HepG2 (cell line): ENCODE data around the gene CHST12. TPM values are rescaled to one million over a fixed set of nuclear protein-coding genes. Genes with fewer than 3 reads are reported as not detected.

ENCODE experiments used
- AGO2 ChIP-seq: fragments of 200-400 bp; formaldehyde crosslinking; optimal IDR thresholded peaks from 2 replicates; pipeline ENCODE3; 2017; ENCODE audit warnings: mild to moderate bottlenecking, low read depth, low read length, moderate library complexity
- ATRX ChIP-seq: sonication (generic); formaldehyde crosslinking; IDR thresholded peaks from 2 replicates; pipeline ENCODE4 v1.4.0; 2020; ENCODE audit warnings: missing genetic modification reagents, borderline replicate concordance
- CBX5 ChIP-seq: sonication (generic); formaldehyde crosslinking; IDR thresholded peaks from 2 replicates; pipeline ENCODE4 v1.4.0; 2020; ENCODE audit warnings: missing genetic modification reagents, borderline replicate concordance
- CENPT ChIP-seq: sonication (generic); formaldehyde crosslinking; IDR thresholded peaks from 2 replicates; pipeline ENCODE4 v1.8.0; 2022; ENCODE audit warnings: low read depth, mild to moderate bottlenecking, moderate library complexity, missing genetic modification reagents
- HNRNPUL1 ChIP-seq: fragments of 200-400 bp; formaldehyde crosslinking; IDR thresholded peaks from 2 replicates; pipeline ENCODE4 v1.6.1; 2017; ENCODE audit warnings: low read depth, mild to moderate bottlenecking, low read length, moderate library complexity
- IRF2 ChIP-seq: IDR thresholded peaks from 2 replicates; pipeline ENCODE4 v1.6.1; 2018; ENCODE audit warnings: missing genetic modification reagents, missing compliant biosample characterization
- MED1 ChIP-seq: sonication (generic); formaldehyde crosslinking; IDR thresholded peaks from 2 replicates; pipeline ENCODE4 v1.4.0; 2020; ENCODE audit warnings: missing genetic modification reagents
- POLR2AphosphoS2 ChIP-seq: IDR thresholded peaks from 2 replicates; pipeline ENCODE4 v1.6.1; 2011; ENCODE audit warnings: low read depth, low read length, improper control_type of control experiment
- RARG ChIP-seq: sonication (generic); formaldehyde crosslinking; IDR thresholded peaks from 2 replicates; pipeline ENCODE4 v1.4.0; 2020; ENCODE audit warnings: low read depth, mild to moderate bottlenecking, missing genetic modification reagents
- SCMH1 ChIP-seq: sonication (generic); formaldehyde crosslinking; IDR thresholded peaks from 2 replicates; pipeline ENCODE4 v1.9.0; 2021; ENCODE audit warnings: missing genetic modification reagents, mild to moderate bottlenecking, borderline replicate concordance
- SMYD3 ChIP-seq: sonication (generic); formaldehyde crosslinking; IDR thresholded peaks from 2 replicates; pipeline ENCODE4 v1.8.1; 2023; ENCODE audit warnings: mild to moderate bottlenecking, missing genetic modification reagents
- TCF7 ChIP-seq: sonication (generic); IDR thresholded peaks from 2 replicates; pipeline ENCODE4 v1.6.1; 2016; ENCODE audit warnings: antibody characterized with exemption, low read depth
- TOE1 ChIP-seq: sonication (generic); formaldehyde crosslinking; IDR thresholded peaks from 2 replicates; pipeline ENCODE4 v1.4.0; 2020; ENCODE audit warnings: mild to moderate bottlenecking, missing genetic modification reagents
- ZMYM3 ChIP-seq: sonication (generic); formaldehyde crosslinking; IDR thresholded peaks from 2 replicates; pipeline ENCODE4 v1.5.1; 2020; ENCODE audit warnings: mild to moderate bottlenecking, missing genetic modification reagents
- ZNF34 ChIP-seq: sonication (generic); formaldehyde crosslinking; IDR thresholded peaks from 2 replicates; pipeline ENCODE4 v1.4.0; 2020; ENCODE audit warnings: mild to moderate bottlenecking, missing genetic modification reagents, borderline replicate concordance
- ZNF510 ChIP-seq: sonication (generic); formaldehyde crosslinking; IDR thresholded peaks from 2 replicates; pipeline ENCODE4 v1.4.0; 2020; ENCODE audit warnings: low read depth, mild to moderate bottlenecking, missing genetic modification reagents
- ZNF589 ChIP-seq: sonication (generic); formaldehyde crosslinking; conservative IDR thresholded peaks from 2 replicates; pipeline ENCODE4 v1.8.0; 2022; ENCODE audit warnings: mild to moderate bottlenecking, moderate library complexity, missing genetic modification reagents
- polyA plus RNA-seq, 8 experiments: library from polyadenylated mRNA; depleted of rRNA in 3 of 8; stranded (reverse) in 7 of 8; unstranded in 1 of 8; fragments of >200 nt; fragmentation: Illumina TruSeq in 4 of 8; extraction: Trizol in 4 of 8; gene quantifications; 2 replicates each; pipeline versions ENCODE4 v1.2.1 to v1.2.3, GENCODE V29; 2011 to 2016; ENCODE audit warnings: low read depth in 4 of 8, missing spikeins in 1 of 8, mixed read lengths in 1 of 8; ENCODE audit not compliant: insufficient read depth in 1 of 8
- total RNA-seq, 5 experiments: library from RNA; depleted of rRNA; stranded (reverse); fragments of >200 nt; fragmentation: Illumina TruSeq; extraction: Trizol; gene quantifications; 2 replicates each; pipeline ENCODE4 v1.2.3, GENCODE V29; 2016; ENCODE audit warnings: low read depth in 1 of 5
- TF ChIP-seq, protein P1 (sequence below): sonication (generic); formaldehyde crosslinking; IDR thresholded peaks from 2 replicates; pipeline ENCODE4 v1.8.1; 2023; ENCODE audit warnings: mild to moderate bottlenecking, inconsistent platforms, moderate library complexity, missing genetic modification reagents, borderline replicate concordance
- TF ChIP-seq, protein P2 (sequence below): sonication (generic); formaldehyde crosslinking; IDR thresholded peaks from 2 replicates; pipeline ENCODE4 v1.4.0; 2020; ENCODE audit warnings: mild to moderate bottlenecking, missing genetic modification reagents
- TF ChIP-seq, protein P3 (sequence below): IDR thresholded peaks from 2 replicates; pipeline ENCODE4 v1.6.1; 2018; ENCODE audit warnings: missing genetic modification reagents
- TF ChIP-seq, protein P4 (sequence below): IDR thresholded peaks from 2 replicates; pipeline ENCODE4 v1.6.1; 2012; ENCODE audit warnings: inconsistent platforms
- TF ChIP-seq, protein P5 (sequence below), 2 experiments: IDR thresholded peaks; 2 replicates each; pipeline ENCODE4 v1.6.1; 2011 to 2012; ENCODE audit warnings: low read length in 2 of 2, borderline replicate concordance in 1 of 2, low read depth in 1 of 2, mild to moderate bottlenecking in 1 of 2, moderate library complexity in 1 of 2

Gene CHST12
- total and polyA plus RNA-seq, 2 of the 13 experiments (the other 11 are each of a cell fraction or from before 2014, with no cell fraction given), result 6.4 to 15.8 TPM

DNA sequence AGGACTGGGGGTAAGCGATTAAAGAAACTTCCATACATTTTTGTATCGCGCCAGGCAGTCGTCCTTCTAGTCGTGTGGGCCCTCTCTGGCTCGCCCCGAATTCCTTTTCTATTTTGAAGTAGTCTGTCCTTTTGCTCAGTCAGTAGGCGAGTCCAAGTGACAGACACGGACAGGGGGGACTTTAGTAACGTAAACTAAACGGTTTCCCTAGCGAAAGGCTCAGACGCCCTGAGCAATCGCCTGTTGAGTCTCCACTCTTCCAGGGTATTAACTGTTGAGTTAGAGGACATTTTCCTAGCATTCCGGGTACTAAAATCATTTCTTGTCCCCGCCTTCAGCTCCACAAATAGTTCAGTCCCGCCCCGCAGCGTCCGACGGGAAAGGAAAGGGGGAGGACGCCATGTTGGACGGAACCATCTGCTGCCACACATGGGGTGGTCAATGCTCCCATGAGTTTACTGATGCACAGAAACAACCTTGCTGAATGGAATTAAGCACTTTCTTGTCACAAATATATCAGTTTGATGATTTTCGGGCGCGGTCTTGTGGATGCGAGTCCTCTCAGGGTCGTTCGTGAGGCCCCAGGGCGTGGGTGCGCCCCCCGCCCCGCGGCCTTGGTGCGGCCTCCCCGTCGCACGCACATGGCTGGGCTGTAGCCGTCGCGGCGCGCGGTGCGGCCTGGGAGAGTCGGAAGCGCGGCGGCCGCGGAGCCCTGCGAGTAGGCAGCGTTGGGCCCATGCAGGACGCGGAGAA is 49.0 kb upstream of the CHST12 start, which contains the start of gene EIF3B (continued):
- no peak for TF ChIP-seq POLR2AphosphoS2
- no peak for TF ChIP-seq AGO2
- TF ChIP-seq, protein P1, sequence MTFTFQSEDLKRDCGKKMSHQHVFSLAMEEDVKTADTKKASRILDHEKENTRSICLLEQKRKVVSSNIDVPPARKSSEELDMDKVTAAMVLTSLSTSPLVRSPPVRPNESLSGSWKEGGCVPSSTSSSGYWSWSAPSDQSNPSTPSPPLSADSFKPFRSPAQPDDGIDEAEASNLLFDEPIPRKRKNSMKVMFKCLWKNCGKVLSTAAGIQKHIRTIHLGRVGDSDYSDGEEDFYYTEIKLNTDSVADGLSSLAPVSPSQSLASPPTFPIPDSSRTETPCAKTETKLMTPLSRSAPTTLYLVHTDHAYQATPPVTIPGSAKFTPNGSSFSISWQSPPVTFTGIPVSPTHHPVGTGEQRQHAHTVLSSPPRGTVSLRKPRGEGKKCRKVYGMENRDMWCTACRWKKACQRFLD (CRISPR knock-in tag), result no peak
- 0 out of 2 replicates have a peak, but pooled peaks have one; percentile 38 for TF ChIP-seq ZNF510
- TF ChIP-seq IRF2, result peak; percentile 56; the same call in 1 of the 2 replicates
- peak; percentile 60; the same call in 1 of the 2 replicates for TF ChIP-seq TOE1
- TF ChIP-seq, protein P2, sequence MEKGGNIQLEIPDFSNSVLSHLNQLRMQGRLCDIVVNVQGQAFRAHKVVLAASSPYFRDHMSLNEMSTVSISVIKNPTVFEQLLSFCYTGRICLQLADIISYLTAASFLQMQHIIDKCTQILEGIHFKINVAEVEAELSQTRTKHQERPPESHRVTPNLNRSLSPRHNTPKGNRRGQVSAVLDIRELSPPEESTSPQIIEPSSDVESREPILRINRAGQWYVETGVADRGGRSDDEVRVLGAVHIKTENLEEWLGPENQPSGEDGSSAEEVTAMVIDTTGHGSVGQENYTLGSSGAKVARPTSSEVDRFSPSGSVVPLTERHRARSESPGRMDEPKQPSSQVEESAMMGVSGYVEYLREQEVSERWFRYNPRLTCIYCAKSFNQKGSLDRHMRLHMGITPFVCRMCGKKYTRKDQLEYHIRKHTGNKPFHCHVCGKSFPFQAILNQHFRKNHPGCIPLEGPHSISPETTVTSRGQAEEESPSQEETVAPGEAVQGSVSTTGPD (CRISPR knock-in tag), result no peak
- peak; percentile 69; the same call in 1 of the 2 replicates for TF ChIP-seq ZNF34
- TF ChIP-seq, protein P3, sequence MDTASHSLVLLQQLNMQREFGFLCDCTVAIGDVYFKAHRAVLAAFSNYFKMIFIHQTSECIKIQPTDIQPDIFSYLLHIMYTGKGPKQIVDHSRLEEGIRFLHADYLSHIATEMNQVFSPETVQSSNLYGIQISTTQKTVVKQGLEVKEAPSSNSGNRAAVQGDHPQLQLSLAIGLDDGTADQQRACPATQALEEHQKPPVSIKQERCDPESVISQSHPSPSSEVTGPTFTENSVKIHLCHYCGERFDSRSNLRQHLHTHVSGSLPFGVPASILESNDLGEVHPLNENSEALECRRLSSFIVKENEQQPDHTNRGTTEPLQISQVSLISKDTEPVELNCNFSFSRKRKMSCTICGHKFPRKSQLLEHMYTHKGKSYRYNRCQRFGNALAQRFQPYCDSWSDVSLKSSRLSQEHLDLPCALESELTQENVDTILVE (CRISPR knock-in tag), result no peak; the same call in 1 of the 2 replicates
- no peak; the same call in 1 of the 2 replicates for TF ChIP-seq RARG
- TF ChIP-seq ZMYM3 (CRISPR knock-in tag), result no peak
- TF ChIP-seq, protein P4, sequence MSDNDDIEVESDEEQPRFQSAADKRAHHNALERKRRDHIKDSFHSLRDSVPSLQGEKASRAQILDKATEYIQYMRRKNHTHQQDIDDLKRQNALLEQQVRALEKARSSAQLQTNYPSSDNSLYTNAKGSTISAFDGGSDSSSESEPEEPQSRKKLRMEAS, result peak; percentile 98
- TF ChIP-seq SMYD3 (CRISPR knock-in tag), result no peak
- TF ChIP-seq CENPT (CRISPR knock-in tag), result no peak
- no peak for TF ChIP-seq CBX5 (CRISPR knock-in tag)
- no peak for TF ChIP-seq ATRX (CRISPR knock-in tag)
- TF ChIP-seq, protein P5, sequence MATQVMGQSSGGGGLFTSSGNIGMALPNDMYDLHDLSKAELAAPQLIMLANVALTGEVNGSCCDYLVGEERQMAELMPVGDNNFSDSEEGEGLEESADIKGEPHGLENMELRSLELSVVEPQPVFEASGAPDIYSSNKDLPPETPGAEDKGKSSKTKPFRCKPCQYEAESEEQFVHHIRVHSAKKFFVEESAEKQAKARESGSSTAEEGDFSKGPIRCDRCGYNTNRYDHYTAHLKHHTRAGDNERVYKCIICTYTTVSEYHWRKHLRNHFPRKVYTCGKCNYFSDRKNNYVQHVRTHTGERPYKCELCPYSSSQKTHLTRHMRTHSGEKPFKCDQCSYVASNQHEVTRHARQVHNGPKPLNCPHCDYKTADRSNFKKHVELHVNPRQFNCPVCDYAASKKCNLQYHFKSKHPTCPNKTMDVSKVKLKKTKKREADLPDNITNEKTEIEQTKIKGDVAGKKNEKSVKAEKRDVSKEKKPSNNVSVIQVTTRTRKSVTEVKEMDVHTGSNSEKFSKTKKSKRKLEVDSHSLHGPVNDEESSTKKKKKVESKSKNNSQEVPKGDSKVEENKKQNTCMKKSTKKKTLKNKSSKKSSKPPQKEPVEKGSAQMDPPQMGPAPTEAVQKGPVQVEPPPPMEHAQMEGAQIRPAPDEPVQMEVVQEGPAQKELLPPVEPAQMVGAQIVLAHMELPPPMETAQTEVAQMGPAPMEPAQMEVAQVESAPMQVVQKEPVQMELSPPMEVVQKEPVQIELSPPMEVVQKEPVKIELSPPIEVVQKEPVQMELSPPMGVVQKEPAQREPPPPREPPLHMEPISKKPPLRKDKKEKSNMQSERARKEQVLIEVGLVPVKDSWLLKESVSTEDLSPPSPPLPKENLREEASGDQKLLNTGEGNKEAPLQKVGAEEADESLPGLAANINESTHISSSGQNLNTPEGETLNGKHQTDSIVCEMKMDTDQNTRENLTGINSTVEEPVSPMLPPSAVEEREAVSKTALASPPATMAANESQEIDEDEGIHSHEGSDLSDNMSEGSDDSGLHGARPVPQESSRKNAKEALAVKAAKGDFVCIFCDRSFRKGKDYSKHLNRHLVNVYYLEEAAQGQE (IDR thresholded peaks at IDR 0.05; ENCODE audit: borderline replicate concordance in 1 of 2, low read depth in 1 of 2, low read length in 2 of 2), result peak in 1 of 2 experiments; percentile 46; a peak in 1 of 4 replicates
- TF ChIP-seq HNRNPUL1, result no peak
- no peak for TF ChIP-seq ZNF589 (CRISPR knock-in tag)
- no peak for TF ChIP-seq TCF7
- no peak for TF ChIP-seq SCMH1 (CRISPR knock-in tag)
- peak; percentile 45; the same call in 1 of the 2 replicates for TF ChIP-seq MED1 (CRISPR knock-in tag)
